GM18517 (cell line): ENCODE results near the gene LRRTM2.

Source experiments
- ATAC-seq: cut with Tn5 transposase; IDR thresholded peaks from one replicate; pipeline ENCODE4 v1.9.1; 2021; ENCODE audit warnings: mild to moderate bottlenecking, moderate library complexity; ENCODE audit not compliant: unreplicated experiment

Gene LRRTM2

GRCh38 chr5:138884094-138884493 lies 9.0 kb upstream of the LRRTM2 start:
- ATAC-seq = no peak

GRCh38 chr5:138883211-138883610 lies 8.1 kb upstream of the LRRTM2 start:
- no peak for ATAC-seq

- no peak for ATAC-seq
Measured at GRCh38 chr5:138878437-138879235, 3.5 kb upstream of the LRRTM2 start.

GRCh38 chr5:138876811-138877210 lies 1.7 kb upstream of the LRRTM2 start:
- ATAC-seq = no peak

GRCh38 chr5:138875946-138876345 lies 811 bp upstream of the LRRTM2 start:
- ATAC-seq = no peak

- ATAC-seq = no peak
Measured at GRCh38 chr5:138875552-138875875, 379 bp upstream of the LRRTM2 start.

GRCh38 chr5:138874241-138874640 lies 894 bp downstream of the LRRTM2 start:
- no peak for ATAC-seq

- ATAC-seq = no peak
Measured at GRCh38 chr5:138873466-138874221, 1.5 kb downstream of the LRRTM2 start.

GRCh38 chr5:138872841-138873465 lies 2.2 kb downstream of the LRRTM2 start:
- no peak for ATAC-seq

- no peak for ATAC-seq
Measured at GRCh38 chr5:138870611-138871010, 4.5 kb downstream of the LRRTM2 start.

- ATAC-seq = no peak
Measured at GRCh38 chr5:138869763-138870500, 5.2 kb downstream of the LRRTM2 start.

GRCh38 chr5:138869038-138869437 lies 6.1 kb downstream of the LRRTM2 start:
- ATAC-seq = no peak

GRCh38 chr5:138867011-138867410 lies 8.1 kb downstream of the LRRTM2 start:
- ATAC-seq = no peak

- no peak for ATAC-seq
Measured at GRCh38 chr5:138853132-138853531, 22.0 kb downstream of the LRRTM2 start.

- ATAC-seq = no peak
Measured at GRCh38 chr5:138850865-138851435, 24.2 kb downstream of the LRRTM2 start.

- no peak for ATAC-seq
Measured at GRCh38 chr5:138849882-138850281, 25.3 kb downstream of the LRRTM2 start.

- no peak for ATAC-seq
Measured at GRCh38 chr5:138849439-138849838, 25.7 kb downstream of the LRRTM2 start.

- ATAC-seq = no peak
Measured at GRCh38 chr5:138844812-138845513, 30.2 kb downstream of the LRRTM2 start.

GRCh38 chr5:138844125-138844461 lies 31.0 kb downstream of the LRRTM2 start:
- ATAC-seq = no peak

GRCh38 chr5:138843316-138844124 lies 31.6 kb downstream of the LRRTM2 start:
- no peak for ATAC-seq
